ENCODE results near the gene MCC. TPM values are rescaled to one million over a fixed set of nuclear protein-coding genes. Genes with fewer than 3 reads are reported as not detected.

Gene MCC
- total RNA-seq, 1 donor from 2014 or later, result 22.7 TPM

- Mint-ChIP-seq H3K9me3 (ENCODE audit: unreplicated experiment) (no peaks in the 10 kb centered on the region), H3K27ac (ENCODE audit: unreplicated experiment) (no peak overlapping the region), H3K36me3 (ENCODE audit: low read depth, unreplicated experiment) (no peaks in the 10 kb centered on the region), H3K4me3 (ENCODE audit: unreplicated experiment) (no peak overlapping the region), H3K4me1 (ENCODE audit: unreplicated experiment) (peaks cover 2% of the 10 kb centered on the region), H3K27me3 (ENCODE audit: unreplicated experiment) (no peaks in the 10 kb centered on the region)
- TF ChIP-seq, protein P1, sequence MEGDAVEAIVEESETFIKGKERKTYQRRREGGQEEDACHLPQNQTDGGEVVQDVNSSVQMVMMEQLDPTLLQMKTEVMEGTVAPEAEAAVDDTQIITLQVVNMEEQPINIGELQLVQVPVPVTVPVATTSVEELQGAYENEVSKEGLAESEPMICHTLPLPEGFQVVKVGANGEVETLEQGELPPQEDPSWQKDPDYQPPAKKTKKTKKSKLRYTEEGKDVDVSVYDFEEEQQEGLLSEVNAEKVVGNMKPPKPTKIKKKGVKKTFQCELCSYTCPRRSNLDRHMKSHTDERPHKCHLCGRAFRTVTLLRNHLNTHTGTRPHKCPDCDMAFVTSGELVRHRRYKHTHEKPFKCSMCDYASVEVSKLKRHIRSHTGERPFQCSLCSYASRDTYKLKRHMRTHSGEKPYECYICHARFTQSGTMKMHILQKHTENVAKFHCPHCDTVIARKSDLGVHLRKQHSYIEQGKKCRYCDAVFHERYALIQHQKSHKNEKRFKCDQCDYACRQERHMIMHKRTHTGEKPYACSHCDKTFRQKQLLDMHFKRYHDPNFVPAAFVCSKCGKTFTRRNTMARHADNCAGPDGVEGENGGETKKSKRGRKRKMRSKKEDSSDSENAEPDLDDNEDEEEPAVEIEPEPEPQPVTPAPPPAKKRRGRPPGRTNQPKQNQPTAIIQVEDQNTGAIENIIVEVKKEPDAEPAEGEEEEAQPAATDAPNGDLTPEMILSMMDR (IDR thresholded peaks at IDR 0.05; ENCODE audit: unreplicated experiment), result no peak
- DNase-seq (ENCODE audit: low spot score), result no peak
Observed at GRCh38 chr5:113317636-113318035, 170.6 kb downstream of the MCC start.

- Mint-ChIP-seq H3K36me3 (ENCODE audit: low read depth, unreplicated experiment) (no peaks in the 10 kb centered on the region), H3K27me3 (ENCODE audit: unreplicated experiment) (no peaks in the 10 kb centered on the region), H3K4me1 (ENCODE audit: unreplicated experiment) (no peaks in the 10 kb centered on the region), H3K9me3 (ENCODE audit: unreplicated experiment) (no peaks in the 10 kb centered on the region), H3K27ac (ENCODE audit: unreplicated experiment) (no peak overlapping the region), H3K4me3 (ENCODE audit: unreplicated experiment) (no peak overlapping the region)
- DNase-seq (ENCODE audit: low spot score), result no peak
- TF ChIP-seq, protein P1 (IDR thresholded peaks at IDR 0.05; ENCODE audit: unreplicated experiment), result no peak
Observed at GRCh38 chr5:113311301-113311700, 177.0 kb downstream of the MCC start.

- Mint-ChIP-seq H3K27ac (ENCODE audit: unreplicated experiment) (no peak overlapping the region), H3K4me1 (ENCODE audit: unreplicated experiment) (peaks cover 8% of the 10 kb centered on the region), H3K36me3 (ENCODE audit: low read depth, unreplicated experiment) (no peaks in the 10 kb centered on the region), H3K4me3 (ENCODE audit: unreplicated experiment) (no peak overlapping the region), H3K27me3 (ENCODE audit: unreplicated experiment) (peaks cover 1% of the 10 kb centered on the region), H3K9me3 (ENCODE audit: unreplicated experiment) (no peaks in the 10 kb centered on the region)
- DNase-seq (ENCODE audit: low spot score), result no peak
- TF ChIP-seq, protein P1 (IDR thresholded peaks at IDR 0.05; ENCODE audit: unreplicated experiment), result no peak
Observed at GRCh38 chr5:113302120-113302519, 186.1 kb downstream of the MCC start.

DNA sequence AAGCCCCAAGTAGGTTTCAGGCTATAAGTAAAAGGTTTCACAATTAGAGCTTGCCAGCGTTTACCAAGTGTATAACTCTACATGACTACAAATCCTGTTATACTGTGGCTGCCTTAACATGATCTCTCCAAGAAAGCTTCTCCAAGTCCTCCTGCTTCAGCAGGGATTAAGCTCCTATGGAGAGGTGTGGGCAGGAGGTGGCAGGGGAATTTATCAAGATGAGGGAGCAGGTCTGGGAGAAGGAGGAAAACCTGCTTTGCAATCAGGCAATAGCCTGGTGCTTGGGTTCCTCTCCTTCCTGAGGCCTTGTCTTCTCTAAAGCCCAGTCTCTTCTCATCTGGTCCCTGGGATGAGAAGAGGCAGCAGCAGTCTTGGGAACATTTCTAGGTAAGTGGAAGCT lies 188.7 kb downstream of the MCC start:
- Mint-ChIP-seq H3K9me3 (ENCODE audit: unreplicated experiment) (no peaks in the 10 kb centered on the region), H3K4me1 (ENCODE audit: unreplicated experiment) (peaks cover 5% of the 10 kb centered on the region), H3K27ac (ENCODE audit: unreplicated experiment) (no peak overlapping the region), H3K27me3 (ENCODE audit: unreplicated experiment) (peaks cover 3% of the 10 kb centered on the region), H3K36me3 (ENCODE audit: low read depth, unreplicated experiment) (no peaks in the 10 kb centered on the region), H3K4me3 (ENCODE audit: unreplicated experiment) (no peak overlapping the region)
- TF ChIP-seq, protein P1 (IDR thresholded peaks at IDR 0.05; ENCODE audit: unreplicated experiment), result no peak
- no peak for DNase-seq (ENCODE audit: low spot score)

- TF ChIP-seq, protein P1 (IDR thresholded peaks at IDR 0.05; ENCODE audit: unreplicated experiment), result no peak
- Mint-ChIP-seq H3K36me3 (ENCODE audit: low read depth, unreplicated experiment) (no peaks in the 10 kb centered on the region), H3K4me1 (ENCODE audit: unreplicated experiment) (peaks cover 24% of the 10 kb centered on the region), H3K9me3 (ENCODE audit: unreplicated experiment) (no peaks in the 10 kb centered on the region), H3K4me3 (ENCODE audit: unreplicated experiment) (no peak overlapping the region), H3K27ac (ENCODE audit: unreplicated experiment) (no peak overlapping the region), H3K27me3 (ENCODE audit: unreplicated experiment) (peaks cover 8% of the 10 kb centered on the region)
- DNase-seq (ENCODE audit: low spot score), result no peak
Observed at GRCh38 chr5:113296676-113297075, 191.6 kb downstream of the MCC start.

All from endothelial cell (in vitro differentiated cells).